ENCODE measurements around the gene MICU1.

DNA sequence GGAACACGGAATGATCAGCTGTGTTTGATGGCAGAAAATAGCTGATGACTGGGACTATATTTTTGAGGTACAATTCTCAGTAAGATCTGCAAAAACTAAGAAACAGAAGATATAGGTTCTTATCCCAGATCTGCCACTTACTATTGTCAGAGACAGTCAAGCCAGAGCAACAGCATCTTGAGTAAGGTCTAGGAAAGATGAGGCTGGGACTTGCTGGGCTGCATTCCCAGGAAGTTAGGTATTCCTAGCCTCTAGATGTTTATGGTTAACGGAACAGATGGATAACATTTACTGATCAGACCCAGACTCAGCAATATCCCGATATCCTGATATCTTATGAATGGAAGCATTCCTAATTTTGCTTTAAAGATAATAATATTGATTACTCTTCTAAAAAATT is 202.5 kb downstream of the MICU1 start:
- TF ChIP-seq CTCF (IDR thresholded peaks at IDR 0.05) (no peak), EZH2phosphoT487 (IDR thresholded peaks at IDR 0.05) (no peak)

All from neural progenitor cell (in vitro differentiated cells).